ENCODE measurements around the gene JAKMIP1.

- TF ChIP-seq EZH2 (conservative IDR thresholded peaks at IDR 0.05; ENCODE audit: low read depth, low read length) (no peak), ZNF10 (CRISPR knock-in tag; IDR thresholded peaks at IDR 0.05; ENCODE audit: borderline replicate concordance, low read depth) (no peak), ZNF264 (CRISPR knock-in tag; IDR thresholded peaks at IDR 0.05) (no peak), ZNF296 (CRISPR knock-in tag; conservative IDR thresholded peaks at IDR 0.05) (no peak), ZHX1 (CRISPR knock-in tag; IDR thresholded peaks at IDR 0.05; ENCODE audit: low read depth) (no peak), NFATC3 (CRISPR knock-in tag; IDR thresholded peaks at IDR 0.05) (no peak), FIP1L1 (IDR thresholded peaks at IDR 0.05; ENCODE audit: borderline replicate concordance, insufficient read depth, low read depth, low read length) (no peak)
- TF ChIP-seq, protein P1, sequence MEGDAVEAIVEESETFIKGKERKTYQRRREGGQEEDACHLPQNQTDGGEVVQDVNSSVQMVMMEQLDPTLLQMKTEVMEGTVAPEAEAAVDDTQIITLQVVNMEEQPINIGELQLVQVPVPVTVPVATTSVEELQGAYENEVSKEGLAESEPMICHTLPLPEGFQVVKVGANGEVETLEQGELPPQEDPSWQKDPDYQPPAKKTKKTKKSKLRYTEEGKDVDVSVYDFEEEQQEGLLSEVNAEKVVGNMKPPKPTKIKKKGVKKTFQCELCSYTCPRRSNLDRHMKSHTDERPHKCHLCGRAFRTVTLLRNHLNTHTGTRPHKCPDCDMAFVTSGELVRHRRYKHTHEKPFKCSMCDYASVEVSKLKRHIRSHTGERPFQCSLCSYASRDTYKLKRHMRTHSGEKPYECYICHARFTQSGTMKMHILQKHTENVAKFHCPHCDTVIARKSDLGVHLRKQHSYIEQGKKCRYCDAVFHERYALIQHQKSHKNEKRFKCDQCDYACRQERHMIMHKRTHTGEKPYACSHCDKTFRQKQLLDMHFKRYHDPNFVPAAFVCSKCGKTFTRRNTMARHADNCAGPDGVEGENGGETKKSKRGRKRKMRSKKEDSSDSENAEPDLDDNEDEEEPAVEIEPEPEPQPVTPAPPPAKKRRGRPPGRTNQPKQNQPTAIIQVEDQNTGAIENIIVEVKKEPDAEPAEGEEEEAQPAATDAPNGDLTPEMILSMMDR (CRISPR knock-in tag; IDR thresholded peaks at IDR 0.05) = no peak
- TF ChIP-seq, protein P2, sequence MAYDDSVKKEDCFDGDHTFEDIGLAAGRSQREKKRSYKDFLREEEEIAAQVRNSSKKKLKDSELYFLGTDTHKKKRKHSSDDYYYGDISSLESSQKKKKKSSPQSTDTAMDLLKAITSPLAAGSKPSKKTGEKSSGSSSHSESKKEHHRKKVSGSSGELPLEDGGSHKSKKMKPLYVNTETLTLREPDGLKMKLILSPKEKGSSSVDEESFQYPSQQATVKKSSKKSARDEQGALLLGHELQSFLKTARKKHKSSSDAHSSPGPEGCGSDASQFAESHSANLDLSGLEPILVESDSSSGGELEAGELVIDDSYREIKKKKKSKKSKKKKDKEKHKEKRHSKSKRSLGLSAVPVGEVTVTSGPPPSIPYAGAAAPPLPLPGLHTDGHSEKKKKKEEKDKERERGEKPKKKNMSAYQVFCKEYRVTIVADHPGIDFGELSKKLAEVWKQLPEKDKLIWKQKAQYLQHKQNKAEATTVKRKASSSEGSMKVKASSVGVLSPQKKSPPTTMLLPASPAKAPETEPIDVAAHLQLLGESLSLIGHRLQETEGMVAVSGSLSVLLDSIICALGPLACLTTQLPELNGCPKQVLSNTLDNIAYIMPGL (CRISPR knock-in tag; IDR thresholded peaks at IDR 0.05; ENCODE audit: borderline replicate concordance in 1 of 2, low read depth in 1 of 2) = no peak
These were observed 93.1 kb downstream of the JAKMIP1 start for GRCh38 chr4:6107114-6107791.
